ENCODE results near the gene KLRK1. TPM values are rescaled to one million over a fixed set of nuclear protein-coding genes. Genes with fewer than 3 reads are reported as not detected.

KLRK1 gene
- total RNA-seq, 4 donors from 2014 or later: 2.3 to 4.9 (median 3.3) TPM

- TF ChIP-seq, protein P1, sequence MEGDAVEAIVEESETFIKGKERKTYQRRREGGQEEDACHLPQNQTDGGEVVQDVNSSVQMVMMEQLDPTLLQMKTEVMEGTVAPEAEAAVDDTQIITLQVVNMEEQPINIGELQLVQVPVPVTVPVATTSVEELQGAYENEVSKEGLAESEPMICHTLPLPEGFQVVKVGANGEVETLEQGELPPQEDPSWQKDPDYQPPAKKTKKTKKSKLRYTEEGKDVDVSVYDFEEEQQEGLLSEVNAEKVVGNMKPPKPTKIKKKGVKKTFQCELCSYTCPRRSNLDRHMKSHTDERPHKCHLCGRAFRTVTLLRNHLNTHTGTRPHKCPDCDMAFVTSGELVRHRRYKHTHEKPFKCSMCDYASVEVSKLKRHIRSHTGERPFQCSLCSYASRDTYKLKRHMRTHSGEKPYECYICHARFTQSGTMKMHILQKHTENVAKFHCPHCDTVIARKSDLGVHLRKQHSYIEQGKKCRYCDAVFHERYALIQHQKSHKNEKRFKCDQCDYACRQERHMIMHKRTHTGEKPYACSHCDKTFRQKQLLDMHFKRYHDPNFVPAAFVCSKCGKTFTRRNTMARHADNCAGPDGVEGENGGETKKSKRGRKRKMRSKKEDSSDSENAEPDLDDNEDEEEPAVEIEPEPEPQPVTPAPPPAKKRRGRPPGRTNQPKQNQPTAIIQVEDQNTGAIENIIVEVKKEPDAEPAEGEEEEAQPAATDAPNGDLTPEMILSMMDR (IDR thresholded peaks at IDR 0.05; ENCODE audit: low read depth): no peak
Measured at GRCh38 chr12:10404798-10405197, 15.0 kb upstream of the KLRK1 start.

DNA sequence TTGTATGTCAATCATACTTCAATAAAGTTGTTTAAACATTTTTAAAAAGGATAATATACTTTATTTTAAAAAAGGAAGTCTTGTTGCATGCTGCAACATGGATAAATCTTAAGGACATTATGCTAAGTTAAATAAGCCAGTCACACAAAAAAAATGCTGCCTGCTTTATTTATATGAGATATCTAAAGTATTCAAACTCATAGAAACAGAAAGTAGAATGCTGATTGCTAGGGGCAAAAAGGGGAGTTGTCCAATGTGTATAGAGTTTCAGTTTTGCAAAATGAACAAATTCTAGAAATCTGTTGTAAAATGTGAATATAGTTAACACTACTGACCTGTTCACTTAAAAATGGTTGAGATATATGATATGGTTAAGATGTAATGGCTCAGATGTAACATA lies 11.0 kb upstream of the KLRK1 start:
- TF ChIP-seq, protein P1 (IDR thresholded peaks at IDR 0.05; ENCODE audit: low read depth): no peak

DNA sequence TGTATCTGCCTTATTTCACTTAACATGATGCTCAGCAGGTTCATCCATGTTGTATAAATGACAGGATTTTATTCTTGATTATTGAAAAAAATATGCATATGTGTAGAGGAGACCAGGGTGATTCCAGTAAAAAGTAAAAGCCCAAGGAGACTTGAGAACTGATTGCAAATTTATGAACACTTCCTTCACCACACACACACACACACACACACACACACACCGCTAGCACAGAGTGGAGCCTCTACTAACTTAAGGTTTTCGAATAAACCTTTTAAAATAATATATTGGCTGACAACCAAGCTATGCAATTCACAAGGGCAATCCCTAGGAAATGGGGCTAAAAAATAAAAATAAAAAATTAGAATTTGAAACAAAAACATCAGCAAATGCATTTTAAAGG lies 8.3 kb upstream of the KLRK1 start:
- TF ChIP-seq, protein P1 (IDR thresholded peaks at IDR 0.05; ENCODE audit: low read depth): no peak

DNA sequence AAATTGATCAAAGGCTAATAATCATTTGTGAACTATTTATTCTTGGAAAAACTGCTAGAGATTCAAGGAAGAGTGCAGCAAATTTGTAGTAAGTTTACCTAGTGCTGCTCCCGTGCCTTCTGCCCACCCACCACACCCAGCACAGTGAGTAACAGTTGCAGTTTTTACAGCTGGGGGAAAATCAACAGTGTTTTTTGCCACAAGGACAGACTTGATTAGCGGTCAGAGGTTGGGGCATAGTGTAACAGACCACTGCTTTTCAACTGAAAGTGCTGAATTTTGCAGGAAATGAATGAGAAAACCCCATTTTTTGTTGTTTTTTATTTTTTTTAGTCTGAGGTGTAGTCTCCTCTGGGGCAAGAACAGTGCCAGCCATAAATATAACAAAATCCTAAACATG lies 7.5 kb upstream of the KLRK1 start:
- TF ChIP-seq, protein P1 (IDR thresholded peaks at IDR 0.05; ENCODE audit: low read depth): no peak

DNA sequence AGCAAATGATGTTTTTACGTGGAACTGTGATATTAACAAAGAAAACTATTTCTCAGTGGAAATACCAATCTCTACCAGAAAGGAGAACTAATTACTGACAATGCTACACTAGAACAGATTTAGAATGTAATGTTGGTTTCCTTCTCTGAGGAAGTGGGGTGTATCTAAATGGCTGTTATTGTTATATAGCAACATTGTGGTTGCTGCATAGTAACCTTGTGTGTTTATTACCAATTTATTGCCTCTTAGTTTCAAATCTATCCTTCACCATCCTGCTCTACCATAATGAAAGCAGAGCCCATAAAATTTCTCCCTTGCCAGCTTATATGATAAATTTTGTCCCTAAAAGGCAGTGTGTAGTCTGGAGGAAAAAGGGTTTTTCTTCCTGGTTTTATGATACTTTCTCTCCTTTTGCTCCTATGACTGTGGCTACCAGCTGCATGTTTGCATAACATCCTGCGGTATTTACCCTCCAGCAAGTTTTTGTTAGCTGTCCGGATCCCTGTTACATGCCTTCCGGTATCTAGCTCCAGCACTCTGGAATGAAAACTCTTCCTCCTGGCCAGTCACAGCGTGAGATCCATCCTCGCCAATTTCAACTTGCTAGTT lies 5.7 kb upstream of the KLRK1 start:
- TF ChIP-seq, protein P1 (IDR thresholded peaks at IDR 0.05; ENCODE audit: low read depth): no peak

DNA sequence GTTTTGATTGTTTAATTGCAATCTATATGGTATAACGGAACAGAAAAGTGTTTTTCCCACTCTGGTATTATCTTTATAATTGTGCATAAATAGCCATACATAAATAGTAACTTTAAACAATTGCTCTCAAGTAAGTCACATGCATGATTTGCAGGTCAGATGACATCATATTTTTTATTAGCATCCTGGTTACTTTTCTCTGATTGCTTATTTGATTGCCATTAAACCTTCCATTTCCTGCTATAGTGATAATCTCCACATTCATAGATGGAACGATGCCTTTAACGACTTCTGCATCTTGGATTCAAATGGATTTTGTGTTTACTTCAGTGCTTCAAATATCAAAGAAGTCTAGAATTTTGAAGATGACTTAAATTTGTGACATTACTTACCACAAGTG lies 3.5 kb upstream of the KLRK1 start:
- TF ChIP-seq, protein P1 (IDR thresholded peaks at IDR 0.05; ENCODE audit: low read depth): no peak

- TF ChIP-seq, protein P1 (IDR thresholded peaks at IDR 0.05; ENCODE audit: low read depth): no peak
Measured at GRCh38 chr12:10392394-10392930, 2.6 kb upstream of the KLRK1 start.
